Stimulated activated CD4-positive, alpha-beta T cell treated with anti-CD3 and anti-CD28 coated beads, Interleukin-4, amount 100 ng/mL, for 4 hours (primary cell): Measurements from ENCODE around the gene CABP4.

Experiments used
- DNase-seq, 2 experiments: peaks; one replicate each; pipeline ENCODE4 v3.0.0-alpha.2; 2020

The CABP4 gene

GRCh38 chr11:67436459-67437081 lies 18.6 kb upstream of the CABP4 start:
- peak; percentile 67 to 73 for DNase-seq

GRCh38 chr11:67437082-67437808 lies 17.9 kb upstream of the CABP4 start, which contains the start of gene PTPRCAP:
TSS of gene PTPRCAP (minus strand) at chr11:67437682. CDS start at chr11:67437619, 63 bp downstream.
- DNase-seq: peak; percentile 74

- DNase-seq: no peak
These were observed 17.4 kb upstream of the CABP4 start for GRCh38 chr11:67437809-67438157.

GRCh38 chr11:67438158-67438902 lies 16.8 kb upstream of the CABP4 start:
- peak; percentile 67 to 74 for DNase-seq

GRCh38 chr11:67439321-67440228 lies 15.6 kb upstream of the CABP4 start:
- DNase-seq: no peak

GRCh38 chr11:67440229-67441097 lies 14.7 kb upstream of the CABP4 start:
- DNase-seq: no peak

- DNase-seq: no peak
These were observed 14.0 kb upstream of the CABP4 start for GRCh38 chr11:67441098-67441563.

GRCh38 chr11:67441731-67442351 lies 13.3 kb upstream of the CABP4 start:
- no peak for DNase-seq

GRCh38 chr11:67442504-67443404 lies 12.4 kb upstream of the CABP4 start:
- DNase-seq: no peak

- no peak for DNase-seq
These were observed 9.6 kb upstream of the CABP4 start for GRCh38 chr11:67445515-67445914.

GRCh38 chr11:67448220-67448609 lies 6.9 kb upstream of the CABP4 start:
- DNase-seq: no peak

GRCh38 chr11:67449116-67449844 lies 5.9 kb upstream of the CABP4 start:
- DNase-seq: no peak

- DNase-seq: no peak
These were observed 4.1 kb upstream of the CABP4 start for GRCh38 chr11:67450796-67451657.

- DNase-seq: no peak
These were observed 3.5 kb upstream of the CABP4 start for GRCh38 chr11:67451658-67451976.

- DNase-seq: no peak
These were observed 2.8 kb upstream of the CABP4 start, which contains the start of gene GPR152 for GRCh38 chr11:67452141-67452952. TSS of gene GPR152 (minus strand) at chr11:67452729. CDS start at chr11:67452724, 5 bp downstream.

GRCh38 chr11:67453816-67454732 lies 1.1 kb upstream of the CABP4 start:
- no peak for DNase-seq
